Keratinocyte (primary cell): ENCODE measurements around the gene DEPDC4. TPM values are rescaled to one million over a fixed set of nuclear protein-coding genes. Genes with fewer than 3 reads are reported as not detected.
A peak's percentile ranks its signal among the peaks of the same experiment; 100 is the strongest.

Experiments
- DNase-seq: peaks from one replicate; pipeline ENCODE4 v3.0.0-alpha.2; 2011; ENCODE audit warnings: low read depth, missing footprints, low spot score
- FAIRE-seq: peaks from 2 replicates; lab custom pipeline; 2011; peaks lifted over from hg19 to GRCh38; lab: Jason Lieb, UNC
- H2AFZ ChIP-seq: 2 replicates; pipeline ENCODE4 v1.6.0; 2012; ENCODE audit warnings: low read length, control low read depth, inconsistent platforms; ENCODE audit not compliant: control insufficient read depth
- H3K27ac ChIP-seq: 2 replicates; pipeline ENCODE4 v1.5.1; 2011; ENCODE audit warnings: low read length; ENCODE audit not compliant: control insufficient read depth, insufficient read depth
- H3K27me3 ChIP-seq: 3 replicates; pipeline ENCODE4 v1.6.0; 2011; ENCODE audit warnings: low read length; ENCODE audit not compliant: control insufficient read depth, insufficient read depth; ENCODE audit errors: extremely low read depth
- H3K36me3 ChIP-seq, 2 experiments: 2 replicates in 1 of 2; 3 replicates in 1 of 2; pipeline ENCODE4 v1.5.1; 2011; ENCODE audit warnings: low read length in 2 of 2, mild to moderate bottlenecking in 1 of 2; ENCODE audit not compliant: control insufficient read depth in 2 of 2, insufficient read depth in 2 of 2; ENCODE audit errors: extremely low read depth in 1 of 2
- H3K4me1 ChIP-seq: 3 replicates; pipeline ENCODE4 v1.5.1; 2011; ENCODE audit warnings: low read length; ENCODE audit not compliant: control insufficient read depth, insufficient read depth; ENCODE audit errors: extremely low read depth
- H3K4me2 ChIP-seq: 3 replicates; pipeline ENCODE4 v1.6.0; 2011; ENCODE audit warnings: low read depth, low read length; ENCODE audit not compliant: control insufficient read depth, insufficient read depth; ENCODE audit errors: extremely low read depth
- H3K4me3 ChIP-seq, 3 experiments: fragments of 200-600 bp in 1 of 3; sonication (generic) in 1 of 3; 2 replicates in 2 of 3; 3 replicates in 1 of 3; pipeline ENCODE4 v1.5.1; 2011 to 2016; ENCODE audit warnings: low read length in 3 of 3, mild to moderate bottlenecking in 3 of 3, control low read depth in 2 of 3, inconsistent platforms in 1 of 3, low read depth in 1 of 3, mixed read lengths in 1 of 3, mixed run types in 1 of 3, moderate library complexity in 1 of 3; ENCODE audit not compliant: control insufficient read depth in 2 of 3, insufficient read depth in 2 of 3; ENCODE audit errors: extremely low read depth in 1 of 3
- H3K79me2 ChIP-seq: 2 replicates; pipeline ENCODE4 v1.6.0; 2012; ENCODE audit warnings: low read length; ENCODE audit not compliant: control insufficient read depth, insufficient read depth
- H3K9ac ChIP-seq: 3 replicates; pipeline ENCODE4 v1.6.0; 2011; ENCODE audit warnings: low read length; ENCODE audit not compliant: control insufficient read depth, insufficient read depth; ENCODE audit errors: extremely low read depth
- H3K9me1 ChIP-seq: 3 replicates; pipeline ENCODE4 v1.6.0; 2011; ENCODE audit warnings: low read length; ENCODE audit not compliant: control insufficient read depth, insufficient read depth; ENCODE audit errors: extremely low read depth
- H3K9me3 ChIP-seq: 2 replicates; pipeline ENCODE4 v1.5.1; 2012; ENCODE audit warnings: low read depth, low read length; ENCODE audit not compliant: control insufficient read depth
- H4K20me1 ChIP-seq: 3 replicates; pipeline ENCODE4 v1.6.0; 2011; ENCODE audit warnings: low read length; ENCODE audit not compliant: control insufficient read depth, insufficient read depth; ENCODE audit errors: extremely low read depth
- CTCF ChIP-seq, 3 experiments: IDR thresholded peaks in 1 of 3; conservative IDR thresholded peaks in 1 of 3; optimal IDR thresholded peaks in 1 of 3; 2 replicates in 2 of 3; 3 replicates in 1 of 3; pipeline versions ENCODE3 to v1.5.1; 2011; ENCODE audit warnings: low read length in 3 of 3, mild to moderate bottlenecking in 3 of 3, moderate library complexity in 2 of 3, control low read depth in 1 of 3, inconsistent platforms in 1 of 3; ENCODE audit not compliant: insufficient read depth in 2 of 3; ENCODE audit errors: extremely low read depth in 1 of 3
- EZH2 ChIP-seq: IDR thresholded peaks from one replicate; pipeline ENCODE4 v1.6.1; 2012; ENCODE audit warnings: inconsistent platforms, mild to moderate bottlenecking, low read length, moderate library complexity
- dilution Hi-C: fragments of 300-500 bp; cut with MboI; formaldehyde crosslinking; loops from one replicate; pipeline ENCODE4 v1.7.0; 2020; ENCODE audit warnings: low sequenced_read_pairs; ENCODE audit not compliant: extremely low pct_ligation_motif_present
- polyA plus RNA-seq, 5 experiments: library from polyadenylated mRNA; depleted of rRNA in 3 of 5; stranded (reverse) in 3 of 5; stranded (forward) in 1 of 5; unstranded in 1 of 5; fragments of >200 nt; gene quantifications; 1 replicate in 1 of 5; 2 replicates in 3 of 5; 3 replicates in 1 of 5; pipeline versions ENCODE4 v1.2.1 to v1.2.3, GENCODE V29; 2011 to 2012; ENCODE audit warnings: missing spikeins in 2 of 5, low read depth in 1 of 5, low replicate concordance in 1 of 5

The DEPDC4 gene
- polyA plus RNA-seq, 1 donor (not counting 4 experiments of a cell fraction or from before 2014, with no cell fraction given): 2.4 TPM

GRCh38 chr12:100267603-100268281 is 863 bp upstream of the DEPDC4 start:
- Histone ChIP-seq H3K9me1 (peaks cover 2% of the 10 kb centered on the region), H3K79me2 (peaks cover 49% of the 10 kb centered on the region), H3K36me3 (no peaks in the 10 kb centered on the region), H3K27ac (peak overlapping the region; percentile 91), H4K20me1 (no peaks in the 10 kb centered on the region), H2AFZ (peak overlapping the region; percentile 87), H3K9ac (peak overlapping the region; percentile 95), H3K4me3 (peak overlapping the region; percentile 83 to 92 (median 92)), H3K4me1 (peaks cover 16% of the 10 kb centered on the region), H3K9me3 (no peaks in the 10 kb centered on the region), H3K4me2 (peak overlapping the region; percentile 80), H3K27me3 (no peaks in the 10 kb centered on the region)
- DNase-seq (no peak), FAIRE-seq (peak; percentile 41)
- TF ChIP-seq EZH2: no peak
- TF ChIP-seq CTCF (optimal IDR thresholded peaks at IDR 0.05 in 1 of 3, IDR thresholded peaks at IDR 0.05 in 1 of 3, conservative IDR thresholded peaks at IDR 0.05 in 1 of 3; ENCODE audit: extremely low read depth in 1 of 3, insufficient read depth in 2 of 3, low read length in 3 of 3): no peak
- dilution Hi-C loops: no loop called here

- Histone ChIP-seq H3K4me3 (peak overlapping the region; percentile 83 to 92 (median 92)), H3K9me3 (no peaks in the 10 kb centered on the region), H3K79me2 (peaks cover 39% of the 10 kb centered on the region), H3K27me3 (no peaks in the 10 kb centered on the region), H3K36me3 (no peaks in the 10 kb centered on the region), H3K9me1 (peaks cover 2% of the 10 kb centered on the region), H3K27ac (peak overlapping the region; percentile 78), H3K9ac (peak overlapping the region; percentile 95), H2AFZ (peak overlapping the region; percentile 100), H3K4me2 (peak overlapping the region; percentile 96), H3K4me1 (peaks cover 16% of the 10 kb centered on the region), H4K20me1 (no peaks in the 10 kb centered on the region)
- FAIRE-seq: no peak
- no peak for TF ChIP-seq EZH2
- TF ChIP-seq CTCF (optimal IDR thresholded peaks at IDR 0.05 in 1 of 3, IDR thresholded peaks at IDR 0.05 in 1 of 3, conservative IDR thresholded peaks at IDR 0.05 in 1 of 3; ENCODE audit: extremely low read depth in 1 of 3, insufficient read depth in 2 of 3, low read length in 3 of 3): no peak
- no peak for DNase-seq
- dilution Hi-C loops: no loop called here
Measured at GRCh38 chr12:100266585-100266834, 369 bp downstream of the DEPDC4 start.
